GM19463 (cell line): ENCODE measurements around the gene AKNA.

Source experiments
- ATAC-seq: cut with Tn5 transposase; IDR thresholded peaks from one replicate; pipeline ENCODE4 v1.9.1; 2021; ENCODE audit warnings: mild to moderate bottlenecking, moderate library complexity; ENCODE audit not compliant: unreplicated experiment

AKNA gene, protein sequence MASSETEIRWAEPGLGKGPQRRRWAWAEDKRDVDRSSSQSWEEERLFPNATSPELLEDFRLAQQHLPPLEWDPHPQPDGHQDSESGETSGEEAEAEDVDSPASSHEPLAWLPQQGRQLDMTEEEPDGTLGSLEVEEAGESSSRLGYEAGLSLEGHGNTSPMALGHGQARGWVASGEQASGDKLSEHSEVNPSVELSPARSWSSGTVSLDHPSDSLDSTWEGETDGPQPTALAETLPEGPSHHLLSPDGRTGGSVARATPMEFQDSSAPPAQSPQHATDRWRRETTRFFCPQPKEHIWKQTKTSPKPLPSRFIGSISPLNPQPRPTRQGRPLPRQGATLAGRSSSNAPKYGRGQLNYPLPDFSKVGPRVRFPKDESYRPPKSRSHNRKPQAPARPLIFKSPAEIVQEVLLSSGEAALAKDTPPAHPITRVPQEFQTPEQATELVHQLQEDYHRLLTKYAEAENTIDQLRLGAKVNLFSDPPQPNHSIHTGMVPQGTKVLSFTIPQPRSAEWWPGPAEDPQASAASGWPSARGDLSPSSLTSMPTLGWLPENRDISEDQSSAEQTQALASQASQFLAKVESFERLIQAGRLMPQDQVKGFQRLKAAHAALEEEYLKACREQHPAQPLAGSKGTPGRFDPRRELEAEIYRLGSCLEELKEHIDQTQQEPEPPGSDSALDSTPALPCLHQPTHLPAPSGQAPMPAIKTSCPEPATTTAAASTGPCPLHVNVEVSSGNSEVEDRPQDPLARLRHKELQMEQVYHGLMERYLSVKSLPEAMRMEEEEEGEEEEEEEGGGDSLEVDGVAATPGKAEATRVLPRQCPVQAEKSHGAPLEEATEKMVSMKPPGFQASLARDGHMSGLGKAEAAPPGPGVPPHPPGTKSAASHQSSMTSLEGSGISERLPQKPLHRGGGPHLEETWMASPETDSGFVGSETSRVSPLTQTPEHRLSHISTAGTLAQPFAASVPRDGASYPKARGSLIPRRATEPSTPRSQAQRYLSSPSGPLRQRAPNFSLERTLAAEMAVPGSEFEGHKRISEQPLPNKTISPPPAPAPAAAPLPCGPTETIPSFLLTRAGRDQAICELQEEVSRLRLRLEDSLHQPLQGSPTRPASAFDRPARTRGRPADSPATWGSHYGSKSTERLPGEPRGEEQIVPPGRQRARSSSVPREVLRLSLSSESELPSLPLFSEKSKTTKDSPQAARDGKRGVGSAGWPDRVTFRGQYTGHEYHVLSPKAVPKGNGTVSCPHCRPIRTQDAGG (N-terminal part only)

DNA sequence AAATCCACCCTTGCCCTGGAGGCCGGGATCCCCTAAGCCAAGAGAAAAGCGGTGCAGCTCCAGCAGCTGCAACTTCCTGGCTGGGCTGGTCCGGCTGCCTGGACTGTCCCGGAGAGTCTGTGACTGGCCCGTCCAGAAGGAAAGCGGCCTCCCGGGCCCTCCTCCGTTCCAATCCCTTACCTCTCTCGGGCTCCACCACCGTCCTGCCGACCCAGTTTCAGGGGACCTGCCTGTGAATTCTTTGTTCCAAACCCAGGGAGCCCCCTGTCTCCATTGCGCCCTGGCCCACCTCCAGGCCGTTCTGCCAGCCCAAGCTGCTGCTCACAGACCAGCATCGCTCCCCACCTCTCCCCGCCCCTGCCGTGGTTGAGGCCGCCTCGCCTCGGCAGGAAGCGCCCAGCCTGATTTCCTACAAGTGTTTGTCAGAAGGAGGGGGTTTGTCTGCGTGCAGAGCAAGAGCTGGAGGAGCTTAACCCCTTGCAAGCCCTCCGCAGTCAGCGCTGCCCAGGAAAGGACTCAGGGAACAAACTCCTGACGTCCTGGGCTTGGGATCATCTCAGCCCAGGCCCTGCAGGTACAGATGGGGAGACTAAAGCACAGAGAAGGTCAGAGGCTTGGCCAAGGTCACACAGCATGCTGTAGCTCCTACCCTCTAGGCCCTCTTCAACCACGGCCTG is at the start of gene AKNA:
Gene AKNA, minus strand, starts transcription at position 303 of the 677 bp plus-strand sequence. CDS start 6,649 bp downstream, outside the sequence.
- ATAC-seq: peak; percentile 27

DNA sequence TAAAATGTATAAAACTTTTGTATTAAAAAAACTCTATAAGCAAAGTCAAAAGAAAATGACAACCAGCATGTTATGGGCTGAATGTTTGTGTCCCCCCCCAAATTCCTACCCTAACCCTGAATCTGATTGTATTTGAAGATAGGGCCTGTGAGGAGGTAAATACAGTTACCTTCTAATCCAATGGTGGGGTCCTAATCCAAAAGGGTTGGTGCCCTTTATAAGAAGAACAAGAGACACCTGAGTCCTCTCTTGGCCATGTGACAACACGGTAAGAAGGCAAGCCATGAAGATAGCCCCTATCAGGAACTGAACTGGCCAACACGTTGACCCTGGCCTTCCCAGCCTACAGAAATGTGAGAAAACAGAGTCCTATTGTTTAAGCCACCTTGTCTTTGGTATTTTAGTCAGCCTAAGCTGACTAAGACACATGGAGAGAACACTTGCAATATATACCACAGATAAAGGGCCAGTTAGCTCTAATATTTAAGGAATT is 49.7 kb upstream of the AKNA start:
- no peak for ATAC-seq

DNA sequence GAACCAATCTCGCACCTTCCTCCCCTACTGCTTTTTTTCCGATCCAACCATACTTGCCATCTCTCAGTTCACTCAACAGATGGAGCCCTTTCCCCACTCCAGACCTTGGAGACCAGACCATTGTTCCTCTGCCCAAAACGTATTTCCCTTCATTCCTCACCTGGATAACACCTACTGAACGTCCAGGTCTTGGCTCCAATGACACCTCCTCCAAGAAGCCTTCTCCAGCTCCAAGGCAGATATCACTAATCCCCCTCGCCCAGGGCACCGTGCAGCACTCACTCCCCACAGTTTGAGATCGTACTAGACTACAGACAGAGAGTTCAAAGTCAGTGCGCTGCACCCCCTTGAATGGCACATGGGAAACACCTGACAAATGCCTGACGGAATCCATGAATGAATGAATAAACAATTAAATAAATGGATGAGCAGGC is 47.1 kb upstream of the AKNA start:
- no peak for ATAC-seq

DNA sequence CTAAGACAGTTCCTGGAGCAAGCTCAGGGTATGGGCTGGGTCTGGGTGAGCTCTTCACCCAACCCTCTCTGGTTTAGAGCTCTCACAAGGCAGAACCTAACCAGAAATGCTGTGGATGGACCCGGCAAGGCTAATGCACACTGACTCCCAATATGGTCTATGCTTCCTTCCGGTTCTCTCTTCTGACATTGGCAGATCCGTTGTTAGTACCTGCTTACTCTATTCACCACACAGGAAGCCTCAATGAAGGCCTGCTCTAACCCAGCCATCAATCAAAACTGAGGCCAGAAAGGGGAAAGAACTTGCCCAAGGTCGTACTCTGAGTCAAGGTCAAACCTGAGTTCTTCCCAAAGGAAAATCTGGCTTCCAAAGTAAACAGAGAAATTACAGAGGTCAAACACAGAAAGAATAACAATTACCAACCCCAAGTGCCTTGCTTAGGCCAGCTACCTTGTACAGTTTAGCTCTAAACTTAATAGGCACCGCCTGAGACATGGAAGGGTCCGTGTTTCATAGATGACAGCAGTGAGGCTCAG is 46.0 kb upstream of the AKNA start:
- no peak for ATAC-seq

DNA sequence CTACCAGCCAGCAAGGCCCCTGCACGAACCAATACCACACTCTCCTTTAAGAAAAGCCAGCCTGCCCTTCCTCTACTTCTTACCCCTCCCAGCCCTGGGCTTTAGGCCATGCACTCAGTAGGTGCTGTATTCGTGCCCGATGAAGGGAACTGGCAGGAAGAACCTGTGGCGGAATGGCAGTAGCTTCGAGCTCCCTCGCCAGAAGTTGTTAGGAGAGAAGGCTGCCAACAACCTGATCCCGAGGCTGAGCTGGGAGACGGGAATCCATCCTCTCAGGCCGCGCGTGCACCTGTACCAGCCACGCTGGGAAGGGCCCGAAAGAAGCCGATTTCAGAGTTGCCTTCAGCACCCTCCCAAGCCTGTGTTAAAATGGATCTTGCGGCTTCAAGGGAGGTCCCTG is 45.3 kb upstream of the AKNA start:
- ATAC-seq: no peak

DNA sequence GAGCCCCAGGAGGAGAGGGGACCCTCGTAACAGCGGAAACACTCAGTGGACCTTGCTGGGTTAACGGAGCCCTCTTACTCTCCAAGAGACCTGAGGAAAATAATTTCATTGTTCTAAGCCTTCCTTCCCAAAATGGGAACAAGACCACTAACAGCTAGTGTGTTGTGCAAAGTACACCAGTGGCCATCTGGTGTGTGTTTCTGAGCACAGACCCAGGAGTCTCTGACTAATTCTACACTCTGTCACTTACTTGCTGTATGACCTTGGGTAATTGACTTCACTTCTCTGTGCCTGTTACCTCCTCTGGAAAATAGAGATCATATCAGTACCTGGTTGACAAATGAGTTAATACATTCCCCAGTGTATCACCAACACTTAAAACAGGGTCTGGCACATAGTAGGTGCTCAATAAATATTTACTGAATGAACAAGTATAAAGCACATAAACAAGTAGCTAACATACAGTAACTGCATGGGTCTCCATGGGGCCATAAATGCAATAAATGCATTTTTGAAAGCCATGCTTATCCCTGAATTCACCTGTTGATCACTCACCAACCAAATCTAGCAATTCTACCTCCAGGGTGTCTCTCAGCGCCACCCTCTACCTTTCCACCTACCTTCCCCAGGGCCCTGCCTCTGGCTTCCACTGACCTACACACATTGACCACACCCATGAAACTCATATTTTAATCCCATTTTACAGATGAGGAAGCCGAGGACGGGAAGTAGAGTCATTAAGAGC is 44.7 kb upstream of the AKNA start:
- ATAC-seq: no peak

DNA sequence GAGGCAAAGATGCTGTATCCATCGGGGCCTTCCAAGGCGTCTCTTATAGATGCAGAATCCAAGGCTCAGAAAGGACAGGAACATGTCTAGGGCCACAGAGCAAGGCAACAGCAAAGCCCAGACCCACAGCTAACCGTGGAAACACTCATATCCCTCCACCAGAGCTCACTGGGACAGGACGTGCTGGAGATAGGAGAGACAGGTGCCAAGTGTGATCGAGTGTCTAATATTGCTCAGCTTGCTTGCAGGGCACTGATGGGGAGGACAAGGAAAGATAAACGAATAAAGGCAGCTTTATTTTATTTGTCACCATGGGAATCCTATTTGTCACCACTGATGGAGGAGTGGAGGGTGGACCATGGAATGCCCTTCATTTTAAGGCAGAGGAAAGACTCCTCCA is 44.0 kb upstream of the AKNA start:
- ATAC-seq: no peak

DNA sequence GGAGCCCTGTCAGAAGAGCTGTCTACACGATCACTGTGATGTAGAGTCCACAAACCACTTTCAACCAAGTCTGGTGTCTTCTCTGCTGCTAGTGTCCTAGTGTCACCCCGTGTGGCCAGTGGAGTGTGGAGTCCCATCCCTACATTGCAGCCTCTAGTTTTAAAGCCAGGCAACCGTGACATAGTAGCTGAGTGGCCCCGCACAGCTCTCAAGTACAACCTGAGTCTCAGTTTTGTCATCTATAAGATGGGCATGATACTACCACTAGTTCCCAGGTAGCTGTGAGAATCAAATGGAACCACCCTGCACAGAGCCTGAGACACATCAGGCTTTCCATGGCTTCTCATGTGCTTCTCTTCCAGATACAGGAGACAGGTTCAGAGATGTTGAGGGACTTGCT is 43.2 kb upstream of the AKNA start:
- ATAC-seq: no peak

DNA sequence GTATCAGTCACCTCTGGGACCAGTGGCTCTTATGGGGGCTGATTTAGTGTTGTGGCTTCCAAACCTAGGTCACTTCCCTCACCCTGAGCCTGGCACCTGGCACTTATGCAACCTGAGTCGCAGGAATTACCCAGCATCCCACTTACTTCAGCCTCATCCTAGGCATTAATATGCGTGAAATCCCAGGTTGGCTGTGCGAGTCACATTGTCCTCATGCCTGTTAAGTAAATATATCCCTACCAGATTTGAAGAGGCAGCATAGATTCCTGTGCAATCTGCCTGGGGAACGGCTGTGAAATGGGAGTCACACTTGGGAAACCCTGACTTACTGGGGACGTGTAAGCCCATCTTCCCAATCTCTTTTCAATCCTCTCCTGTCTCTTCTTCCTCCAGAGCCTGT is 42.7 kb upstream of the AKNA start:
- no peak for ATAC-seq

DNA sequence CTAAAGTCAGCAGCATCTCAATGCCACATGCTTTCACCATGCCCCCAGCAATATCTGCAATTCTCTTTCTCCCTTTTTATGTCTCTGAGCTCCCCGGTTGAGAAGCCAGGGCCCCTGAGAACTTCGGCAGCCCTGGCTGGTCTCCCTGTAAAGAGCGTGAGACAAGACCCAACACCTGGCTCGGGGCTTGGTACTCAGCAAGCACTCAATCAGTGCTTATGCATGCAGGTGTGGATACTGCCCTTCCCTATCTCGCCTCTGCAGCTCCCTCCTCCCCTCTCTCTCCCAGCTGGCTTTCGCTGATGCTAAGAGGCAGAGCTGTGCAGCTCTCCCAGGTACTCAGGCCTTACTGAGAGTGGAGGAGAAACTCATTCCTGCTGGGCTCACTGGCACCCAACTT is 41.7 kb upstream of the AKNA start:
- ATAC-seq: no peak

DNA sequence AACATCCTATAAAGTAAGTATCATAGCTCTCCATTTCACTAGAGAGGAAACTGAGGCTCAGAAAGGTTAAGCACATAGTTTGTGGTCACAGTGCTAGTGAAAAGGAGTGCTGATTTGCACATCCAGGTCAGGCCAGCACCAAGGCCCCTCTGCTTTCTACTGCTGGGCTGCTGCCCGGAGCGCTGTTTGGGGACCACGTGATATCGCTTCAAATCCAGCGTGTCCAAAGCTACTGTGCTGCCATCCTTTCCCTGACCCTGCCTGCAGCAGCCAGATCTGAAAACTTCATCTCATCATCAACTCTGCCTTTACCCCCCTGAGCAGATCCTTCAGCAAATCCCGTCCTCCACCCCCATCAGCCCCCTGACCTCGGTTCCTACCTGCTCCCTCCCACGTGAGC is 40.7 kb upstream of the AKNA start:
- ATAC-seq: no peak

DNA sequence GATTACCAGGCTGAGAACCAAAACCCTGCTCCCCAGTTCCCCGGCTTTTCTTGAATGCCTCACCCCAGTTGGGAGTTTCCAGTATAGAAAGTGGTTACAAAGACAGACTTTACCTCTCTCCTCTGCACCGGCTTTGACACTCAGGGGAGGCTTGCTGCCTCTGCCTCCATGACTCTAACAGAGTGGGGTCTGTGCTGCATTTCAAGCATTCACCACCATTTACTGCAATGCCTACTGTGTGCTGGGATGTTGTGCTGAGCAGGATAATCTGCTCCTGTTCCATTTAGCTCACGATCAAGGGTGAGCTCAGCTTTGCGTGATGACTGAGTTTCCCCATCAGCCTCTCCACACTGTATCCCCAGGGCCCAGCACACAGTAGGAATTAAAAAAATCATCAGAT is 39.9 kb upstream of the AKNA start:
- ATAC-seq: no peak

DNA sequence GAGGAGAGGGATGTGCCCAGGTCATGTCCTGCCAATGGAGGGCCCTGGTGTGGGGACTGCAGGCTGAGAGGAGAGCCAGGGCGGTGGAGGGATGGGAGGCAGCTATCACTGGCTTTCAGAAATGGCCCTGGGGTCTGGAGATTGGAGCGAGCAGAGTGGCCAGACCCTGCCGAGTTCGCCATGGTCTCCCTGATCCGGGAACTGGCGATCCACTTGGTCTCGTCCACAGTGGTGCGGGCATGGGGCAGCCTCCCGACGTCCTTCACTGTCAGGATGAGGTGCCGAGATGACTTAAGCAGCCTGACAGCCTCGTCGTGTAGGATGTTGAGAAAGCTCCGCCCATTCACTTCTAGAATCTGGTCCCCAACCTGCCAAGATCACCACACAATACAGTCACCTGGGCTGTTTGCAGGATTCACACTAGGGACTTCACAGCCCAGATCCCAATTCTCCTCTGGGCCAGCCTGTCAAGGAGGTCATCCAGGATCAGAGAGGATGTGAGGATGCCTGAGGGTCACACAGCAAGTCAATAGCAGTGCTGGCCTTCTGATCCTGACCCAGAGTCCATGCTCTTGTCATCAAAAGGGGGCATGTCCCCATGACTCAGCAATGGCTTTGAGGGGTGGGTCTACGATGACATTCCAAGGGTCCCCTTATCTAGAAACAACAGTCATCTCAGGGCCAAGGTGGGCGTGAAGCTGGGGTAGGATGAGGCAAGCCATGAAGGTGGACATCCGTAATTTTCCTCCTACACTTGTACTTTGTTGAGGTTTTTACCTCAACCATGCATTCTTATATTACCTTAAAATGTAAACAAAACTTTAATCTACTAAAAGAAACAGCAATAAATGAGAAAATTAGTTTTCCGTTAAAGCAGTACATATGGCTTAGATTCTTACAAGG is 38.5 kb upstream of the AKNA start:
- no peak for ATAC-seq

DNA sequence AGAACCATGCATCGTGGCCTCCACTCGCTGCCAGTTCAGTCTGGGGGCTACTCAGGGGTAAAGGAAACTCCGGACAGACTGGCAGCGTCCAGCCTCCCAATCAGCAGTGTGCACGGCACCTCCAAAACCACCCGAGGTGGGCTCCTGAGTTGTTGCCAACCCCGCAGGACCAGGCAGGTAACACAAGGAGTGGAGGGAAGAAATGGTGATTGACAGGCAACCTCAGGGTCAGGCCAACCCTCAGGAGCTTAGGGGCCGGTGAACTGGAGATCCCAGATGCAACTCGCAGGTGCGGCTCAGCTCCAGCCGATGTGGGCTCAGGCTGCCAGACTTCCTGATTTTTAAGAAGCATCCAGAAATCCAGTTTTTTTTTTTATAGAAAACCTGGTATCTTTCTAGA is 37.3 kb upstream of the AKNA start:
- no peak for ATAC-seq

DNA sequence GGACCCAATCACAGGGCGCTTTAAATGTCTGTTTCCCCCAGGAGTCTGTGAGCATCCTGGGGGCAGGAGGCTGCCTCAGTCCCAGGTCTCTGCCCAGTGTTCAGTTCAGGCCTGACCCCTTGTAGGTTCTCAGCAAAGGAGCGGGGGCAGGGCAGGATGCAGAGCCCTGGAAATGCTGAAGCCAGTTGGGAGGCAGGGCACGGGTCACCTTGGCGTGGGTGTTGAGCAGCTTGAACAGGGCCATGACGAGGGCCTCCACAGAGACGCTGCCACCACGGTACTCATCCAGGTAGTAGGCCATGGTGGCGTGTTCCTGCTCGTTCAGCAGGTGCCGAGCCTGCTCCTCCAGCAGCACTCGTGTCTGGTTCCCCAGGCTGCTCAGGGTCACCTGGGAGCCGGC is 36.3 kb upstream of the AKNA start:
- ATAC-seq: no peak

DNA sequence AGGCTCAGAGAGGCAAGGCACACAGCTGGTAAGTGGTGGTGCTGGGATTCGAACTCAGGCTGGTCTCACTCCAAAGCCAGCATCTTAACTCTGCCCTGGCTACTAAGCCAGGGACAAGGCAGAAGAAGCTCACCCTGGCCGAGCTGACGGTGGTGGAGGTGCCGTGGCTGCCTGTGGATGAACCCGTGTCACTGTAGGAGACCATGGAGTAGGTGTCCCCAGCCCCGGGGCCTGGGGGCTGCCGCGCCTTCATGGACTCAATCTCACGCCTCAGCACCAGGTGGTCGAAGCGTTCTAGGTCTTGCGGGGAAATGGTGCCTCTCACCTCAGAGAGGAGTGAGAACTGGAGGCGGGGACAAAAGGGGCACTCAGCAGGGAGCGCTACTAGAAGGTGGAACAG is 35.4 kb upstream of the AKNA start:
- ATAC-seq: no peak

DNA sequence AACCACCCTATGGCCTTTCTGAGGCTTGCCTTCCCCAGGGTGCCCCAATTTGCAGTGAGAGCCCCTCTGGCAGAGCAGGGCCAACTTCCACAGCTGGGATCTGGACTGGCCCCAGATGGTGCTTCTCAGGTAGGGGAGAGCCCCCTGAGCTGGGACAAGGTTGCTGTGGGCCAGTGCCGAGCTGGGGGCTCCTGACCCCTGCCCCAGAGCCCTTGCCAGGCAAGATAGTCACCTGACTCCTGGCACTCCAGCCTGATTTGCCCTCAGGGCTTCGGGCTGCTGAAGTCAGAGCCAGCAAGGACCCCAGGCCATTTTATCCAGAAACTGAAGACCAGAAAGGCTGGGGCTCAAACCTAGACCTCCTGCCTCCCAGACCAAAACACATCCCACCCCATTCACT is 33.4 kb upstream of the AKNA start:
- no peak for ATAC-seq

DNA sequence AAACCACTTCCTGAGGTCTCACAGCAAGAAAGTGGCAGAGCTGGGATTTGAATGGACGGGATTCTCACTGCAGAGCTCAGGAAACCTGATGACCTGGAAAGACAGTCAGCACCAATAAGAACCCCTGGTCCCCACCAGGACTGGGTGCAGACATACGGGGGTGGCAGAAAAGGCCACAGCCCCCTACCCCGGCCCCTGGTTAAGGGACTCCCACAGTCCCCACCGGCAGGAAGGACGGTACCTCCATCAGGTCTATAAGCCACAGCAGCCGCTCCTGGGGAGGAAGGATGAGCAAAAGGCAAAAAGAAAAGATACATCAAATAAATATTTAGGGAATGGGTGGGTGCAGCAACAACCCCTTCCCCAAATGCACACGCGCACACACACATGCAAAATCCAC is 32.0 kb upstream of the AKNA start:
- no peak for ATAC-seq

DNA sequence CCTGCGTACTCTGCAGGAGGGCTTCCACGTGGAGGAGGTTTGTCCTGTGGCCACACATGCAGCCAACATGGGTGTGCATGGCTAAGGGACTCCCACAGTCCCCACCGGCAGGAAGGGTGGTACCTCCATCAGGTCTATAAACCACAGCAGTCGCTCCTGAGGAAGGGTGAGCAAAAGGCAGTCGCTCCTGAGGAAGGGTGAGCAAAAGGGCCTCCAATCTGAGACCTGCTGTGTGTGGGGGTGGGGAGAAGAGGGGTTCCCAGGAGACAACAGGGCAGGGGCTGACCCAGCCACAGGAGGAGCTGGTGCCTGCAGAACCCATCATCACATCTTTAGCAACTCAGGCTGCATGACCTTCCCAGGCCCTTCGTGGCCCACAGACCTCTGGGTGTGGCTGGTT is 30.3 kb upstream of the AKNA start:
- ATAC-seq: no peak
